HG03575 (cell line): ENCODE data around the gene MPEG1.

Experiments
- ATAC-seq: cut with Tn5 transposase; IDR thresholded peaks from one replicate; pipeline ENCODE4 v1.9.1; 2021; ENCODE audit not compliant: unreplicated experiment, insufficient number of reproducible peaks, low FRiP score; ENCODE audit errors: extremely low read depth

The MPEG1 gene

GRCh38 chr11:59175091-59175501 lies 37.6 kb downstream of the MPEG1 start:
- no peak for ATAC-seq

- no peak for ATAC-seq
Observed at GRCh38 chr11:59174664-59175033, 38.1 kb downstream of the MPEG1 start.

- ATAC-seq = no peak
Observed at GRCh38 chr11:59173964-59174663, 38.6 kb downstream of the MPEG1 start.

- ATAC-seq = no peak
Observed at GRCh38 chr11:59173080-59173963, 39.4 kb downstream of the MPEG1 start.

- peak; percentile 28 for ATAC-seq
Observed at GRCh38 chr11:59172345-59173079, 40.2 kb downstream of the MPEG1 start.

- ATAC-seq = peak; percentile 38
Observed at GRCh38 chr11:59171508-59172322, 41.0 kb downstream of the MPEG1 start, which contains the start of gene DTX4. DTX4 (plus strand) TSS chr11:59172132; CDS start chr11:59172596, 464 bp downstream.

- no peak for ATAC-seq
Observed at GRCh38 chr11:59164028-59164427, 48.7 kb downstream of the MPEG1 start.
